Endothelial cell of coronary artery (primary cell): Measurements from ENCODE around the gene OR4C3. TPM values are rescaled to one million over a fixed set of nuclear protein-coding genes. Genes with fewer than 3 reads are reported as not detected.

Experiments used
- total RNA-seq: library from RNA; depleted of rRNA; stranded (reverse); fragments of >200 nt; gene quantifications from 2 replicates; pipeline ENCODE4 v1.2.3, GENCODE V29; 2014

OR4C3 gene
- not detected in 2 replicates for total RNA-seq

DNA sequence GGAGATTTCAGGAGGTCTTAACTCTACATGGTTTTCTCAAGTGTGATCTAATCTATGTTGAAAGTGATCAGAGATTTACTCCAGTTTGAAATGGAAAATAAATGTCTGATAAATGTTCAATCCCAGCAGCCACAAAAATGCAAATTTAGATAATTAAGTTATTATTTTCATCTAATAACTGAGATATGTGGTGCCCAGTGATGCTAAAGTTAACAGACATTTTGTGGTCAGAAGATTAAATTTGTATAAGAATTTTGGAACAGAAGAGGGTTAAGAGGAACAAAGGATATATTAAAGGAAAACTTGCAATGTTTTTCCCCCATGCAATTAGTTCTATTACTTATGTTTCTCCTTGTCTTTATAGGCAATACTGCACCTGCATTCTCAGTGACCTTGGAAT lies at the start of gene OR4C3:
OR4C3 (plus strand) TSS at position 301 of the 400 bp plus-strand sequence. CDS start 102 bp downstream, outside the sequence.

GRCh38 chr11:48305923-48306322 lies 18.8 kb upstream of the OR4C3 start, which contains the start of gene OR4S1:
TSS of gene OR4S1 (plus strand) at chr11:48306223. CDS start at chr11:48306223, 0 bp downstream.

DNA sequence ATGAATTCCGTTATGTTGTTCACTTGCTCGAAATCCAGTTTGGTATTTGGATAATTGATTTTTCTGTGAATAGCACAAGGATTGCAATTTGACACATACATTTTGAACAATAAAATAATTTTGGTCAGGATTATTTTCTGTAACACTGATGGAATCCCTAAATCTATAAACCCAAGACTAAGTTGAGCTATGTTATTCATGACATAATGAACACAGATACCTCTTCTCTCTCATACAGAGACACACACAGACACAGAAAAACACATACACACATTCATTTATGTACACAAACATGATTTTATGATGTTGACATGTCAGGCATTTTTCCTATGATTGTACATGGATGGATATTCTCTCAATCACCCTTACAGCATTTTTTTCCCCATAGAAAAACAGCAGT lies 41.6 kb downstream of the OR4C3 start, which contains the start of gene OR4C5:
OR4C5 (minus strand) TSS at position 101 of the 400 bp plus-strand sequence; CDS start at position 101, 0 bp downstream.

Other genes starting within 250 kb of the OR4C3 start
- not detected in 2 replicates for gene OR4B1, start 108.1 kb upstream of the OR4C3 start, total RNA-seq
- not detected in 2 replicates for gene OR4X2, start 79.8 kb upstream of the OR4C3 start, total RNA-seq
- not detected in 2 replicates for gene OR4X1, start 61.1 kb upstream of the OR4C3 start, total RNA-seq
- gene OR4S1, start 18.7 kb upstream of the OR4C3 start, total RNA-seq: not detected in 2 replicates
- not detected in 2 replicates for gene OR4C5, start 41.5 kb downstream of the OR4C3 start, total RNA-seq
- not detected in 2 replicates for gene OR4A47, start 163.9 kb downstream of the OR4C3 start, total RNA-seq